Smooth muscle cell (in vitro differentiated cells): Measurements from ENCODE around the gene C1QTNF12. TPM values are rescaled to one million over a fixed set of nuclear protein-coding genes. Genes with fewer than 3 reads are reported as not detected.

Experiments
- DNase-seq: peaks from one replicate; lab custom pipeline; 2025; ENCODE audit not compliant: unreplicated experiment; lab: John Stamatoyannopoulos, UW
- H2AFZ ChIP-seq: fragments of 200-600 bp; sonication (generic); 2 replicates; pipeline ENCODE4 v1.6.0; 2016; ENCODE audit warnings: antibody characterized with exemption, low read depth, mild to moderate bottlenecking
- H3F3A ChIP-seq: fragments of 200-600 bp; sonication (generic); 2 replicates; pipeline ENCODE4 v1.6.0; 2017; ENCODE audit warnings: antibody characterized with exemption, low read depth
- H3K27ac ChIP-seq: fragments of 200-600 bp; sonication (generic); 2 replicates; pipeline ENCODE4 v1.5.1; 2016; ENCODE audit warnings: low read depth, mild to moderate bottlenecking
- H3K27me3 ChIP-seq: fragments of 200-600 bp; sonication (generic); 2 replicates; pipeline ENCODE4 v1.6.1; 2016; ENCODE audit warnings: low read depth, mild to moderate bottlenecking
- H3K36me3 ChIP-seq: fragments of 200-600 bp; sonication (generic); 2 replicates; pipeline ENCODE4 v1.5.1; 2016; ENCODE audit warnings: low read depth
- H3K4me1 ChIP-seq: fragments of 200-600 bp; sonication (generic); 2 replicates; pipeline ENCODE4 v1.5.1; 2016; ENCODE audit warnings: low read depth
- H3K4me2 ChIP-seq: fragments of 200-600 bp; sonication (generic); 2 replicates; pipeline ENCODE4 v1.6.0; 2016; ENCODE audit warnings: mild to moderate bottlenecking
- H3K4me3 ChIP-seq: fragments of 200-600 bp; sonication (generic); 2 replicates; pipeline ENCODE4 v1.5.1; 2016; ENCODE audit warnings: mild to moderate bottlenecking
- H3K79me2 ChIP-seq: fragments of 200-600 bp; sonication (generic); 2 replicates; pipeline ENCODE4 v1.6.0; 2016; ENCODE audit warnings: low read depth, mild to moderate bottlenecking
- H3K9ac ChIP-seq: fragments of 200-600 bp; sonication (generic); 2 replicates; pipeline ENCODE4 v1.6.0; 2016; ENCODE audit warnings: low read depth
- H3K9me3 ChIP-seq: fragments of 200-600 bp; sonication (generic); replicated peaks from 2 replicates; pipeline ENCODE4 v1.5.1; 2016; ENCODE audit warnings: low read depth
- H4K20me1 ChIP-seq: fragments of 200-600 bp; sonication (generic); 2 replicates; pipeline ENCODE4 v1.6.0; 2016; ENCODE audit warnings: low read depth
- WGBS: methylation state at CpG from one replicate; pipeline ENCODE4 v1.1.7; 2016; ENCODE audit warnings: low lambda C conversion rate; 5-methylcytosine and 5-hydroxymethylcytosine counted together
- polyA plus RNA-seq: library from polyadenylated mRNA; unstranded; fragments of >200 nt; fragmentation: Nextera tagmentation; extraction: Ambion mirVana; gene quantifications from 2 replicates; pipeline ENCODE4 v1.2.1, GENCODE V29; 2016
- total RNA-seq: library from RNA; depleted of rRNA; stranded (reverse); fragments of >200 nt; gene quantifications from 2 replicates; pipeline ENCODE4 v1.2.3, GENCODE V29; 2014
- TF ChIP-seq, protein P1 (sequence below): fragments of 200-600 bp; sonication (generic); IDR thresholded peaks from 2 replicates; pipeline ENCODE4 v1.5.1; 2017; ENCODE audit warnings: borderline replicate concordance, mild to moderate bottlenecking, antibody characterized with exemption; ENCODE audit not compliant: insufficient read depth, poor library complexity, severe bottlenecking

The C1QTNF12 gene
- total and polyA plus RNA-seq, 2 experiments from 2014 or later, result 1.8 to 5.4 TPM

DNA sequence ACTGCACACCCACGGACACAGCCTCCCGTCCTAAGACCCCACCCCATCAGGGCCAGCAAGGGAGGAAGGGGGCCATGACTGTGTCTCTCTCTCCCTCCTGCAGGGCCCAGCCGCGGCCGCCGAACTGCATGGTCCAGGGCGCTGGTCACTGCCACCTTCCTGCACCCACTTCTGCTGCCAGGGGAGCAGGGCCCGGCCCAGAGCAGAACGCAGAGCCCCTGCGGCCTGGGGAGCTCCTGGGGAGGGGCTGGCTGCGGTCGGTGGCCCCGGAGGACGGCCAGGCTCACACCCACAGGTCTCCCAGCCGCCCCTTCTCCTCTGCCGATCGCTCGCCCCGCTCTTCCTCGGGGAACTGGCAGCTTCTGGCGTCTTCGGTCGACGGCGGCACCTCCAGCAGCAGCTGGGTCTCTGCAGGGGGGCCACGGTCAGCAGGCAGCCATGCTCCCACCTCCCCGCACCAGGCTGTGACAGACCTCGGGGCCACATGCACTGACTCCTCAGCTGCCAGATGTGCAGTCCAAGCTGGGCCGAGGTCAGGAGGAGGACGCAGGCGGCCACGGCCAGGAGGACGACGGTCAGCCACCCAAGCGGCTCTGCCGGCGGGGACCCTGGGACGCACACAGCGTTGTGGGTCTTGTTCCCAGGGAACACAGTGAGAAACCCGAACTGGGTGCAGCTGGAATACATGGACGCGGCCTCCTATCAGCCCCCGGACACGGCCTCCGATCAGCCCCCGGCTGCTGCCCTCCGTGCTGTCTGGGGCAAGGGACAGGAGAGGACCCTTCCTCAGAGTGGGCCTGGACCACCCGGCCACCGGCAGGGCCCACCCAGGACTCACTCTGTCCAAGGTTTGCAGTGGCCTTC, 42.7 kb downstream of the C1QTNF12 start:
- Histone ChIP-seq H3K9me3 (no peaks in the 10 kb centered on the region), H3K4me3 (no peak overlapping the region), H3F3A (no peaks in the 10 kb centered on the region), H3K27ac (no peak overlapping the region), H3K9ac (no peak overlapping the region), H2AFZ (no peak overlapping the region), H4K20me1 (no peaks in the 10 kb centered on the region), H3K79me2 (no peaks in the 10 kb centered on the region), H3K4me1 (peaks cover 9% of the 10 kb centered on the region), H3K36me3 (no peaks in the 10 kb centered on the region), H3K4me2 (no peak overlapping the region), H3K27me3 (no peaks in the 10 kb centered on the region)
- TF ChIP-seq, protein P1, sequence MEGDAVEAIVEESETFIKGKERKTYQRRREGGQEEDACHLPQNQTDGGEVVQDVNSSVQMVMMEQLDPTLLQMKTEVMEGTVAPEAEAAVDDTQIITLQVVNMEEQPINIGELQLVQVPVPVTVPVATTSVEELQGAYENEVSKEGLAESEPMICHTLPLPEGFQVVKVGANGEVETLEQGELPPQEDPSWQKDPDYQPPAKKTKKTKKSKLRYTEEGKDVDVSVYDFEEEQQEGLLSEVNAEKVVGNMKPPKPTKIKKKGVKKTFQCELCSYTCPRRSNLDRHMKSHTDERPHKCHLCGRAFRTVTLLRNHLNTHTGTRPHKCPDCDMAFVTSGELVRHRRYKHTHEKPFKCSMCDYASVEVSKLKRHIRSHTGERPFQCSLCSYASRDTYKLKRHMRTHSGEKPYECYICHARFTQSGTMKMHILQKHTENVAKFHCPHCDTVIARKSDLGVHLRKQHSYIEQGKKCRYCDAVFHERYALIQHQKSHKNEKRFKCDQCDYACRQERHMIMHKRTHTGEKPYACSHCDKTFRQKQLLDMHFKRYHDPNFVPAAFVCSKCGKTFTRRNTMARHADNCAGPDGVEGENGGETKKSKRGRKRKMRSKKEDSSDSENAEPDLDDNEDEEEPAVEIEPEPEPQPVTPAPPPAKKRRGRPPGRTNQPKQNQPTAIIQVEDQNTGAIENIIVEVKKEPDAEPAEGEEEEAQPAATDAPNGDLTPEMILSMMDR, result no peak
- WGBS, result 91% methylated on average over 49 of the region's 49 CpGs
- no peak for DNase-seq

DNA sequence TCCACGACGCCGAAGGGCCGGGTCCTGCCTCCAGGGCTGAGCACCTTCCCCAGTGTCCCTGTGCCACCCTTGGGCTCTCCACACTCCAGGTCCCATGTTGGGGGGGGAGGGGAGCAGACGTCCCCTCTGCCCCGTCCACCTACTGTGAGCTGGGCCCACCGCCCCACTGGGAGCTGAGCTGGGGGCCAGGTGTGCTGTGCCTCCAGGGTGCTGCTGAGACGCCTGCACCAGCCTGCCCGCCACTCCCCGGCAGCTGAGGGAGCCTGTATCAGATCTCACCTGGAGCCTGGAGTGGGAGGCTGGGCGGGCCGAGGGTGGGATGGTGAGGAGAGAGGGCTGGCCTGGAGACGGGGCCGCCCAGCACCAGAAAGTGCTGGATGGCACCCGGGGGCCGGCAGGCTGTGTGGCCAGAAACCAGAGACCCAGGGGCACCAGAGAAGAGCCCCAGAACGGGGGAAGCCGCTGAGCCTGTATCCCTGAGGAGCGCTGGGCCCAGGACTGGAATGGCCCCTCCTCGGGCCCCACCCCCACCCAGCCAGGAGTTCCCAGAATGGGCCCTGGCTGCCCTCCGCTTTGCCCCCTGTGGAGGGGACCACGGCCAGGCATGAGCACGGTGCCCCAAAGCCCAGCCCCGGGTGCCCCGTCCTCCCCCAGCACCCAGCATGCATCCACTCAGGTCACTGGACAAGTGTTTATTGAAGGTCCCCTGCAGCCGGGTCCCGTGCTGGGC, 43.5 kb downstream of the C1QTNF12 start:
- no peak overlapping the region for H3K9ac ChIP-seq
- H3K27me3 ChIP-seq, result no peaks in the 10 kb centered on the region
- H3K27ac ChIP-seq, result no peak overlapping the region
- H2AFZ ChIP-seq, result no peak overlapping the region
- H3K4me3 ChIP-seq, result no peak overlapping the region
- H3K9me3 ChIP-seq, result no peaks in the 10 kb centered on the region
- no peak for DNase-seq
- H3K4me1 ChIP-seq, result peaks cover 9% of the 10 kb centered on the region
- no peaks in the 10 kb centered on the region for H4K20me1 ChIP-seq
- no peaks in the 10 kb centered on the region for H3K36me3 ChIP-seq
- no peaks in the 10 kb centered on the region for H3K79me2 ChIP-seq
- TF ChIP-seq, protein P1, result no peak
- no peaks in the 10 kb centered on the region for H3F3A ChIP-seq
- H3K4me2 ChIP-seq, result no peak overlapping the region
- WGBS, result 80% methylated on average over 25 of the region's 27 CpGs

DNA sequence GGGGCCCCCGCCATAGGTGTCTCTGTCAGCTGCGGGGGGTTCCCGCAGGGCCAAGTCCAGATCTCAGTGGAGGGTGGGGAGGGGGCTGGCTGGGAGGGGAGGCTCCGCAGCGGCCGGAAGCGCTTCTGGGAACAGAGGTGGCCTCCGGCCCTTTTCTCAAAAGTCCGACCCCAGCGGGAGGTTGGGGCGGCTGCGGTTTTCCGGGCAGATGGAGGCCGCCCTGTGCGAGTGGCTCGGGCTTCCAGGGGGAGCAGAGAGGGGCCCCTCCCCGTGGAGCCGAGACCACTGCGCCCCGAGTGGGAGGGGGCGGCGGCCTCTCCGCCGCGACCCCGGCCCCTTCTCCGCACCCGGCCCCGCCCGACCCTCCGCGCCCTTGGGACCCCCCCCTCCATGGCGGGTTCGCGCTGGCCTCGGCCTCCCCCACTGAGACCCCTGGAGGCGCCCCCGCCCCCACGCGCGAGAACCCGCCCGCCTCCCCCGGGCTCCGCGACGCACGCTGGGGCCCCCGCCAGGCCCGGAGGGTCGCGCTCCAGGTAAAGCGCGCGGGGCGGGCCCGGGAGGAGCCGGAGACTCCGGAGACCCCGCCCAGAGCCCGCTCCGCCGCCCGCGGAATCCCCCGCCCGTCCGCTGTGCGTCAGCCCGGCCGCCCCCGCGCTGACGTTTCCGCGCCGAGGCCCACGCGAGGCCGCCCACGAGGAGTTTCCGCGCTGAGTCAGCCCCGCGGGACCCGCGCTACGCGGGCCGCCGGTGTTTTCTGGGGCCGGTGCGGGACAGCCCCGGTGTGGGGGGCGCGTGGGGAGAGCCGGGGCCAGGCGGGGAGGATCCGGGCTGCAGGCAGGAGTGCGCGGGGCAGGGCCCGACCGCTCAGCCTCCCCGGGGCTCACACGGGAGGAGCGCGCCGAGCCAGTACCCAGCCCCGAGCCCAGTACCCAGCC, 45.4 kb downstream of the C1QTNF12 start:
- H4K20me1 ChIP-seq, result no peaks in the 10 kb centered on the region
- H3K27ac ChIP-seq, result peak overlapping the region; percentile 19
- H3K4me1 ChIP-seq, result peaks cover 2% of the 10 kb centered on the region
- H3F3A ChIP-seq, result no peaks in the 10 kb centered on the region
- no peaks in the 10 kb centered on the region for H3K27me3 ChIP-seq
- no peak overlapping the region for H2AFZ ChIP-seq
- DNase-seq, result peak; percentile 72
- 7% methylated on average over 12 of the region's 109 CpGs for WGBS
- peak overlapping the region; percentile 75 for H3K9ac ChIP-seq
- no peaks in the 10 kb centered on the region for H3K9me3 ChIP-seq
- no peaks in the 10 kb centered on the region for H3K36me3 ChIP-seq
- no peaks in the 10 kb centered on the region for H3K79me2 ChIP-seq
- TF ChIP-seq, protein P1, result no peak
- peak overlapping the region; percentile 52 for H3K4me3 ChIP-seq
- H3K4me2 ChIP-seq, result peak overlapping the region; percentile 81
